Activated CD8-positive, alpha-beta T cell treated with anti-CD3 and anti-CD28 coated beads for 36 hours (primary cell): Measurements from ENCODE around the gene ZNF280D. TPM values are rescaled to one million over a fixed set of nuclear protein-coding genes. Genes with fewer than 3 reads are reported as not detected.
A peak's percentile ranks its signal among the peaks of the same experiment; 100 is the strongest.

Experiments used
- ATAC-seq: fragments of 200-7000 bp; cut with Tn5 transposase; one replicate; pipeline ENCODE4 v1.10.0; 2021; ENCODE audit warnings: mild to moderate bottlenecking, moderate library complexity
- CTCF ChIA-PET: fragments of 350-600 bp; sonication (Branson Sonifier 250); formaldehyde crosslinking; loops from one replicate; lab custom pipeline; 2021; ENCODE audit warnings: antibody characterized with exemption; lab: Charles Lee
- POLR2A ChIA-PET: fragments of 350-600 bp; sonication (Branson Sonifier 250); formaldehyde crosslinking; loops from one replicate; lab custom pipeline; 2021; ENCODE audit warnings: antibody characterized with exemption; lab: Charles Lee
- DNase-seq: peaks from one replicate; pipeline ENCODE4 v3.0.0-alpha.2; 2020
- H3K27ac Mint-ChIP-seq: one replicate; pipeline ENCODE4 v1.8.0; 2021; ENCODE audit warnings: mild to moderate bottlenecking, mixed read lengths
- H3K27me3 Mint-ChIP-seq: one replicate; pipeline ENCODE4 v1.8.0; 2021; ENCODE audit warnings: mixed read lengths
- H3K36me3 Mint-ChIP-seq: one replicate; pipeline ENCODE4 v1.8.0; 2021; ENCODE audit warnings: low read depth, mixed read lengths
- H3K4me1 Mint-ChIP-seq: one replicate; pipeline ENCODE4 v1.8.0; 2021; ENCODE audit warnings: low read depth, mixed read lengths
- H3K4me3 Mint-ChIP-seq: one replicate; pipeline ENCODE4 v1.8.0; 2021; ENCODE audit warnings: mild to moderate bottlenecking, moderate library complexity, mixed read lengths
- H3K9me3 Mint-ChIP-seq: one replicate; pipeline ENCODE4 v1.8.0; 2021; ENCODE audit warnings: mixed read lengths
- intact Hi-C: fragments of 100-400 bp; cut with micrococcal nuclease; formaldehyde crosslinking; loops from one replicate; pipeline ENCODE4 v1.10.0; 2022
- total RNA-seq, 2 experiments: library from RNA; stranded (reverse); gene quantifications; one replicate each; pipeline ENCODE4 v1.2.3, GENCODE V29; 2021
- TF ChIP-seq, protein P1 (sequence below): fragments of 200-600 bp; IDR thresholded peaks from one replicate; pipeline ENCODE4 v1.8.0; 2022; ENCODE audit warnings: antibody characterized with exemption, mild to moderate bottlenecking

Gene ZNF280D
- total RNA-seq, 2 experiments from 2014 or later, result 16.2 to 17.0 TPM

- POLR2A ChIA-PET, result interaction anchor here (0.9 to 1.5 kb wide), 5 partner anchors 12 to 90 kb away, joined by 3 to 7 read pairs (median 4); no protein-coding TSS in a partner anchor
- Mint-ChIP-seq H3K27me3 (no peaks in the 10 kb centered on the region), H3K9me3 (peaks cover 4% of the 10 kb centered on the region)
Observed at GRCh38 chr15:56734013-56734635, 815 bp upstream of the ZNF280D start.

DNA sequence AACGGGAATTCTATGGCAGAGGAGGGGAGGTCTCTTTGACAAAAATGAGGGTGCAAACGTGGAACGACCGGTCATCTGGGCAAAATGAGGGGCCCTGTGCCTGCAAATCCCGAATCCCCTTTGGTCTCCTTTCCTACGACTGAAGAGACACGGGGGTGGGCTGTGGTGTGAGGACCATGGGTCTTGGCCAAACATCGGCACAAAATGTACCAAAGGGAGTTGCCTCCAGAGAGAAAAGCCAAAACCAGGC, 498 bp downstream of the ZNF280D start:
- Mint-ChIP-seq H3K4me3 (peak overlapping the region; percentile 94), H3K9me3 (peaks cover 4% of the 10 kb centered on the region), H3K27me3 (no peaks in the 10 kb centered on the region), H3K36me3 (peaks cover 7% of the 10 kb centered on the region), H3K27ac (peak overlapping the region; percentile 97), H3K4me1 (peaks cover 30% of the 10 kb centered on the region)
- ATAC-seq (no peak), DNase-seq (no peak)
- TF ChIP-seq, protein P1, sequence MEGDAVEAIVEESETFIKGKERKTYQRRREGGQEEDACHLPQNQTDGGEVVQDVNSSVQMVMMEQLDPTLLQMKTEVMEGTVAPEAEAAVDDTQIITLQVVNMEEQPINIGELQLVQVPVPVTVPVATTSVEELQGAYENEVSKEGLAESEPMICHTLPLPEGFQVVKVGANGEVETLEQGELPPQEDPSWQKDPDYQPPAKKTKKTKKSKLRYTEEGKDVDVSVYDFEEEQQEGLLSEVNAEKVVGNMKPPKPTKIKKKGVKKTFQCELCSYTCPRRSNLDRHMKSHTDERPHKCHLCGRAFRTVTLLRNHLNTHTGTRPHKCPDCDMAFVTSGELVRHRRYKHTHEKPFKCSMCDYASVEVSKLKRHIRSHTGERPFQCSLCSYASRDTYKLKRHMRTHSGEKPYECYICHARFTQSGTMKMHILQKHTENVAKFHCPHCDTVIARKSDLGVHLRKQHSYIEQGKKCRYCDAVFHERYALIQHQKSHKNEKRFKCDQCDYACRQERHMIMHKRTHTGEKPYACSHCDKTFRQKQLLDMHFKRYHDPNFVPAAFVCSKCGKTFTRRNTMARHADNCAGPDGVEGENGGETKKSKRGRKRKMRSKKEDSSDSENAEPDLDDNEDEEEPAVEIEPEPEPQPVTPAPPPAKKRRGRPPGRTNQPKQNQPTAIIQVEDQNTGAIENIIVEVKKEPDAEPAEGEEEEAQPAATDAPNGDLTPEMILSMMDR, result no peak
- intact Hi-C loops, result loop anchor here (5.0 kb wide), 1 partner anchor 134 kb away; no protein-coding TSS in a partner anchor
- ChIA-PET POLR2A (interaction anchor here (0.6 to 1.2 kb wide), 5 partner anchors 9 to 92 kb away, joined by 3 to 6 read pairs (median 3); no protein-coding TSS in a partner anchor), CTCF (interaction anchor here (1.4 kb wide), 1 partner anchor 267 kb away, joined by 3 read pairs; no protein-coding TSS in a partner anchor)

More at GRCh38 chr15:56734013-56734635, 815 bp upstream of the ZNF280D start:
- DNase-seq (peak; percentile 12), ATAC-seq (no peak)
- TF ChIP-seq, protein P1, result no peak
- intact Hi-C loops, result loop anchor here (5.0 kb wide), 1 partner anchor 133 kb away; no protein-coding TSS in a partner anchor
- H3K27ac Mint-ChIP-seq, result peak overlapping the region; percentile 43
- peaks cover 26% of the 10 kb centered on the region for H3K4me1 Mint-ChIP-seq
- CTCF ChIA-PET, result interaction anchor here (0.8 to 1.4 kb wide), 4 partner anchors 10 to 572 kb away, joined by 3 to 6 read pairs (median 3); no protein-coding TSS in a partner anchor
- peaks cover 3% of the 10 kb centered on the region for H3K36me3 Mint-ChIP-seq
- H3K4me3 Mint-ChIP-seq, result peak overlapping the region; percentile 53

- Mint-ChIP-seq H3K27me3 (no peaks in the 10 kb centered on the region), H3K9me3 (peaks cover 4% of the 10 kb centered on the region), H3K27ac (peak overlapping the region; percentile 97), H3K36me3 (peaks cover 11% of the 10 kb centered on the region), H3K4me1 (peaks cover 34% of the 10 kb centered on the region), H3K4me3 (peak overlapping the region; percentile 94)
- intact Hi-C loops, result loop anchor here (5.0 kb wide), 1 partner anchor 135 kb away; no protein-coding TSS in a partner anchor
- TF ChIP-seq, protein P1, result no peak
- POLR2A ChIA-PET, result interaction anchor here (0.6 to 0.9 kb wide), 4 partner anchors 9 to 92 kb away, joined by 3 to 4 read pairs (median 3); no protein-coding TSS in a partner anchor
- DNase-seq (peak; percentile 5), ATAC-seq (peak; percentile 3)
- CTCF ChIA-PET, result no interaction called here
Observed at GRCh38 chr15:56732135-56732885, 999 bp downstream of the ZNF280D start.

- CTCF ChIA-PET, result no interaction called here
- ATAC-seq, result no peak
- Mint-ChIP-seq H3K9me3 (peaks cover 4% of the 10 kb centered on the region), H3K27ac (peak overlapping the region; percentile 97), H3K27me3 (no peaks in the 10 kb centered on the region), H3K4me3 (peak overlapping the region; percentile 94), H3K4me1 (peaks cover 36% of the 10 kb centered on the region), H3K36me3 (peaks cover 14% of the 10 kb centered on the region)
- TF ChIP-seq, protein P1, result no peak
- no peak for DNase-seq
- POLR2A ChIA-PET, result no interaction called here
- intact Hi-C loops, result loop anchor here (5.0 kb wide), 1 partner anchor 136 kb away; no protein-coding TSS in a partner anchor
Observed at GRCh38 chr15:56731548-56731947, 1.8 kb downstream of the ZNF280D start.
